Smooth muscle cell (in vitro differentiated cells): Measurements from ENCODE around the gene PAK2. TPM values are rescaled to one million over a fixed set of nuclear protein-coding genes. Genes with fewer than 3 reads are reported as not detected.

Experiments used
- DNase-seq: peaks from one replicate; lab custom pipeline; 2025; ENCODE audit not compliant: unreplicated experiment; lab: John Stamatoyannopoulos, UW
- H2AFZ ChIP-seq: fragments of 200-600 bp; sonication (generic); 2 replicates; pipeline ENCODE4 v1.6.0; 2016; ENCODE audit warnings: antibody characterized with exemption, low read depth, mild to moderate bottlenecking
- H3F3A ChIP-seq: fragments of 200-600 bp; sonication (generic); 2 replicates; pipeline ENCODE4 v1.6.0; 2017; ENCODE audit warnings: antibody characterized with exemption, low read depth
- H3K27ac ChIP-seq: fragments of 200-600 bp; sonication (generic); 2 replicates; pipeline ENCODE4 v1.5.1; 2016; ENCODE audit warnings: low read depth, mild to moderate bottlenecking
- H3K27me3 ChIP-seq: fragments of 200-600 bp; sonication (generic); 2 replicates; pipeline ENCODE4 v1.6.1; 2016; ENCODE audit warnings: low read depth, mild to moderate bottlenecking
- H3K36me3 ChIP-seq: fragments of 200-600 bp; sonication (generic); 2 replicates; pipeline ENCODE4 v1.5.1; 2016; ENCODE audit warnings: low read depth
- H3K4me1 ChIP-seq: fragments of 200-600 bp; sonication (generic); 2 replicates; pipeline ENCODE4 v1.5.1; 2016; ENCODE audit warnings: low read depth
- H3K4me2 ChIP-seq: fragments of 200-600 bp; sonication (generic); 2 replicates; pipeline ENCODE4 v1.6.0; 2016; ENCODE audit warnings: mild to moderate bottlenecking
- H3K4me3 ChIP-seq: fragments of 200-600 bp; sonication (generic); 2 replicates; pipeline ENCODE4 v1.5.1; 2016; ENCODE audit warnings: mild to moderate bottlenecking
- H3K79me2 ChIP-seq: fragments of 200-600 bp; sonication (generic); 2 replicates; pipeline ENCODE4 v1.6.0; 2016; ENCODE audit warnings: low read depth, mild to moderate bottlenecking
- H3K9ac ChIP-seq: fragments of 200-600 bp; sonication (generic); 2 replicates; pipeline ENCODE4 v1.6.0; 2016; ENCODE audit warnings: low read depth
- H3K9me3 ChIP-seq: fragments of 200-600 bp; sonication (generic); replicated peaks from 2 replicates; pipeline ENCODE4 v1.5.1; 2016; ENCODE audit warnings: low read depth
- H4K20me1 ChIP-seq: fragments of 200-600 bp; sonication (generic); 2 replicates; pipeline ENCODE4 v1.6.0; 2016; ENCODE audit warnings: low read depth
- WGBS: methylation state at CpG from one replicate; pipeline ENCODE4 v1.1.7; 2016; ENCODE audit warnings: low lambda C conversion rate; 5-methylcytosine and 5-hydroxymethylcytosine counted together
- polyA plus RNA-seq: library from polyadenylated mRNA; unstranded; fragments of >200 nt; fragmentation: Nextera tagmentation; extraction: Ambion mirVana; gene quantifications from 2 replicates; pipeline ENCODE4 v1.2.1, GENCODE V29; 2016
- total RNA-seq: library from RNA; depleted of rRNA; stranded (reverse); fragments of >200 nt; gene quantifications from 2 replicates; pipeline ENCODE4 v1.2.3, GENCODE V29; 2014
- TF ChIP-seq, protein P1 (sequence below): fragments of 200-600 bp; sonication (generic); IDR thresholded peaks from 2 replicates; pipeline ENCODE4 v1.5.1; 2017; ENCODE audit warnings: borderline replicate concordance, mild to moderate bottlenecking, antibody characterized with exemption; ENCODE audit not compliant: insufficient read depth, poor library complexity, severe bottlenecking

PAK2 gene
- total and polyA plus RNA-seq, 2 experiments from 2014 or later: 20.6 to 98.4 TPM

GRCh38 chr3:196699749-196700148 lies 39.9 kb upstream of the PAK2 start:
- TF ChIP-seq, protein P1, sequence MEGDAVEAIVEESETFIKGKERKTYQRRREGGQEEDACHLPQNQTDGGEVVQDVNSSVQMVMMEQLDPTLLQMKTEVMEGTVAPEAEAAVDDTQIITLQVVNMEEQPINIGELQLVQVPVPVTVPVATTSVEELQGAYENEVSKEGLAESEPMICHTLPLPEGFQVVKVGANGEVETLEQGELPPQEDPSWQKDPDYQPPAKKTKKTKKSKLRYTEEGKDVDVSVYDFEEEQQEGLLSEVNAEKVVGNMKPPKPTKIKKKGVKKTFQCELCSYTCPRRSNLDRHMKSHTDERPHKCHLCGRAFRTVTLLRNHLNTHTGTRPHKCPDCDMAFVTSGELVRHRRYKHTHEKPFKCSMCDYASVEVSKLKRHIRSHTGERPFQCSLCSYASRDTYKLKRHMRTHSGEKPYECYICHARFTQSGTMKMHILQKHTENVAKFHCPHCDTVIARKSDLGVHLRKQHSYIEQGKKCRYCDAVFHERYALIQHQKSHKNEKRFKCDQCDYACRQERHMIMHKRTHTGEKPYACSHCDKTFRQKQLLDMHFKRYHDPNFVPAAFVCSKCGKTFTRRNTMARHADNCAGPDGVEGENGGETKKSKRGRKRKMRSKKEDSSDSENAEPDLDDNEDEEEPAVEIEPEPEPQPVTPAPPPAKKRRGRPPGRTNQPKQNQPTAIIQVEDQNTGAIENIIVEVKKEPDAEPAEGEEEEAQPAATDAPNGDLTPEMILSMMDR: no peak
- no peaks in the 10 kb centered on the region for H3F3A ChIP-seq
- H3K4me3 ChIP-seq: no peak overlapping the region
- H3K36me3 ChIP-seq: no peaks in the 10 kb centered on the region
- H3K4me2 ChIP-seq: no peak overlapping the region
- H2AFZ ChIP-seq: no peak overlapping the region
- H3K4me1 ChIP-seq: no peaks in the 10 kb centered on the region
- no peaks in the 10 kb centered on the region for H4K20me1 ChIP-seq
- WGBS: 81% methylated on average over 7 of the region's 7 CpGs
- no peak for DNase-seq
- H3K27me3 ChIP-seq: no peaks in the 10 kb centered on the region
- no peak overlapping the region for H3K27ac ChIP-seq
- H3K9me3 ChIP-seq: no peaks in the 10 kb centered on the region
- H3K9ac ChIP-seq: no peak overlapping the region
- no peaks in the 10 kb centered on the region for H3K79me2 ChIP-seq

DNA sequence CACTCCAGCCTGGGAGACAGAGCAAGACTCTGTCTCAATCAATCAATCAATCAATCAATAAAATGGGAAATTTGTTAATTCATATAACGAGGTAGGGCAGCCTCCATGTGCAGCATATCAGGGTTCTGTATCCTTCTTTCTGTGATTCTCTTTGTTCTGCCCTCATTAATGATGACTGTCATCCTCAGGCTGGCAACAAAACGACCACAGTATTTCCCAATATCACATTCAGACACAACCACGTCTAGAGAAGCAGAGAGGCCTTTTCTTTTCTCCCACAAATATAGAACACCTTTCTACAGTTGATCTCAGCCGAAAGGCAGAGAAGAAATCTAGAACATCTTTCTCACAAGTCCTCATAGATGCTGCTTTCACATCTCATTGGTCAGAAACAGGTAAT lies 38.9 kb upstream of the PAK2 start:
- no peak overlapping the region for H3K27ac ChIP-seq
- H4K20me1 ChIP-seq: no peaks in the 10 kb centered on the region
- H3K36me3 ChIP-seq: no peaks in the 10 kb centered on the region
- H2AFZ ChIP-seq: no peak overlapping the region
- no peak overlapping the region for H3K4me2 ChIP-seq
- no peaks in the 10 kb centered on the region for H3F3A ChIP-seq
- no peak for DNase-seq
- H3K9ac ChIP-seq: no peak overlapping the region
- 90% methylated on average over 4 of the region's 4 CpGs for WGBS
- no peaks in the 10 kb centered on the region for H3K4me1 ChIP-seq
- H3K4me3 ChIP-seq: no peak overlapping the region
- H3K9me3 ChIP-seq: no peaks in the 10 kb centered on the region
- TF ChIP-seq, protein P1: no peak
- no peaks in the 10 kb centered on the region for H3K79me2 ChIP-seq
- no peaks in the 10 kb centered on the region for H3K27me3 ChIP-seq

DNA sequence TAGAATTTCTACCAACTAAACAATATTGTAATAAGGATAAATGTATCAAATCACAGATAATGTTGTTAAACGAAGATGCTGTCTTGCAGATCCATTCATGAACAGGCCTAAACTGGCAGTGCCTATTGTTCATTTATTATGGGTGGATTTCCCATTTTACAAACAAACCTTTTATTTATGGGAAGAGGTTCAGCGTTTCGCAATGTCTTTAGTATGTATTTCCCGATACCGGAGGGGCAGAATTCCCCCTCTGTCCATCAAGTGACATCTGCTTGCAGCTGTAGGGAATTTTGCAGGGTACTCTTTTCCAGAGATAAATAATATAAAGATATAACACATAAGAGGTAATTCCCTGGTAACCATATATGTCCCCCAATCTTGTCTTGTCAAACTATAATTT lies 33.3 kb upstream of the PAK2 start:
- TF ChIP-seq, protein P1: no peak
- DNase-seq: no peak
- no peak overlapping the region for H2AFZ ChIP-seq

GRCh38 chr3:196706731-196707130 lies 32.9 kb upstream of the PAK2 start:
- TF ChIP-seq, protein P1: no peak
- WGBS: 99% methylated on average over 4 of the region's 4 CpGs
- no peak for DNase-seq

More for the DNA sequence above, 33.3 kb upstream of the PAK2 start:
- peaks cover 5% of the 10 kb centered on the region for H3K4me1 ChIP-seq
- H3K4me2 ChIP-seq: no peak overlapping the region
- H3K36me3 ChIP-seq: no peaks in the 10 kb centered on the region
- H3K27me3 ChIP-seq: no peaks in the 10 kb centered on the region
- WGBS: 85% methylated on average over 5 of the region's 5 CpGs
- no peaks in the 10 kb centered on the region for H3K9me3 ChIP-seq
- H3K9ac ChIP-seq: no peak overlapping the region
- H3K27ac ChIP-seq: no peak overlapping the region
- H3K79me2 ChIP-seq: no peaks in the 10 kb centered on the region
- H3F3A ChIP-seq: peaks cover 2% of the 10 kb centered on the region
- H4K20me1 ChIP-seq: no peaks in the 10 kb centered on the region
- H3K4me3 ChIP-seq: no peak overlapping the region

More at GRCh38 chr3:196706731-196707130, 32.9 kb upstream of the PAK2 start:
- Histone ChIP-seq H3K4me1 (peaks cover 5% of the 10 kb centered on the region), H3K9ac (no peak overlapping the region), H3K27me3 (no peaks in the 10 kb centered on the region), H3K4me3 (no peak overlapping the region), H2AFZ (no peak overlapping the region), H3K9me3 (no peaks in the 10 kb centered on the region), H3K36me3 (no peaks in the 10 kb centered on the region), H3F3A (peaks cover 6% of the 10 kb centered on the region), H3K79me2 (no peaks in the 10 kb centered on the region), H4K20me1 (no peaks in the 10 kb centered on the region), H3K27ac (no peak overlapping the region), H3K4me2 (no peak overlapping the region)
